ENCODE results near the gene FGF10. TPM values are rescaled to one million over a fixed set of nuclear protein-coding genes. Genes with fewer than 3 reads are reported as not detected.

FGF10 gene
- polyA plus RNA-seq, 3 donors from 2014 or later = not detected

DNA sequence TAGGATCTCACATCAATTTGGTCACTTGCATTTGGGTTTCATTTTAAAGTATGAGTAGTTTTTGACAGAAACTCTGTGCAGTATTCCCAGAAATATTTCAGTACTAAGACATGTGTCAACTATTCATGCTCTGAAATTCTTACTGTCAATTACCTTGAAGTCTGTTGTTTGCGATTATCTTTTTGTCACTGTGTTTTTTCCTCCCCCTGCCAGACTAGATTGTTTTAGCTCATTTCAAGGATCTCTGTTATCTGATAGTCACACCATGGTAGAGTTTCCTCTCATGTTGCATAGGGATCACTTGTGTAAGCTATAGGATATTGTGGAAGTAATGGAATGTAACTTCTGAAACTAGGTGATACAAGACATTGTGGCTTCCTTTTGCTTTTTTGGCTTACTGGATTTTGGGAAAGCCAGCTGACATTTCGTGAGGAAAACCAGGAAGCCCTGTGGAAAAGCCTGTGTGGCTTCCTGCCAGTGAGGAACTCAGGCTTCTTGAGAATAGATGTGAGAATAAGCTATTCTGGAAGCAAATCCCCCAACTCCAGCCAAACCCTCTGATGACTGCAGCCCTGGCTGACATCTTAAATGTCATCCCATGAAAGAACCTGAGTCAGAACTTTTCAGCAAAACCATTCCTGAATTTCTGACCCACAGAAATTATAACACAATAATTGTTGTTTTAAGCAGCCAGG lies 122.2 kb downstream of the FGF10 start:
- H3K27ac Mint-ChIP-seq = no peak overlapping the region
- no peak overlapping the region for H3K4me3 Mint-ChIP-seq
- H3K36me3 Mint-ChIP-seq = no peaks in the 10 kb centered on the region
- H3K4me1 Mint-ChIP-seq = no peaks in the 10 kb centered on the region
- no peak for DNase-seq
- peaks cover 0 to 44% (median 12%) of the 10 kb centered on the region in 6 donors for H3K9me3 Mint-ChIP-seq
- no peaks in the 10 kb centered on the region for H3K27me3 Mint-ChIP-seq (ENCODE audit: low read depth in 3 of 3)

DNA sequence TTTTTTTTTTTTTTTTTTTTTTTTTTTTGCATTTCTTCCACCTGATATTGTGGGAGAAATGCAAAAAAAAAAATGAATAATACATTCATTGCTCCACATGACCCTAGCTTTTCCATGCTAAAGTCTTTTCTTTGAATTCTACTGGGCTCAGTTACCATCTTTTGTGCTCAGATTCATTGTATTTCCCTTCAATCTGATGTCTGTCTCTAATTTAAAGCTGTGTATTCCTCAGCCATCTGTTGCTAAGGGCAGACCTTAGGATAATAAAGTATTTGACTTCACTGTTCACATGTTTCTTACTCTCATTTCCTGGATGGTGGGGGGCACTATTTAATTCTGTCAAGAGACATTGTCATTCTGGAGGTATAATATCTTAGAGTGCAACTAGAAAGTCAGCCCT lies 123.5 kb downstream of the FGF10 start:
- Mint-ChIP-seq H3K36me3 (no peaks in the 10 kb centered on the region), H3K9me3 (peaks cover 0 to 36% (median 11%) of the 10 kb centered on the region in 6 donors), H3K4me1 (no peaks in the 10 kb centered on the region), H3K27ac (no peak overlapping the region), H3K4me3 (no peak overlapping the region), H3K27me3 (ENCODE audit: low read depth in 3 of 3) (no peaks in the 10 kb centered on the region)
- DNase-seq = no peak

DNA sequence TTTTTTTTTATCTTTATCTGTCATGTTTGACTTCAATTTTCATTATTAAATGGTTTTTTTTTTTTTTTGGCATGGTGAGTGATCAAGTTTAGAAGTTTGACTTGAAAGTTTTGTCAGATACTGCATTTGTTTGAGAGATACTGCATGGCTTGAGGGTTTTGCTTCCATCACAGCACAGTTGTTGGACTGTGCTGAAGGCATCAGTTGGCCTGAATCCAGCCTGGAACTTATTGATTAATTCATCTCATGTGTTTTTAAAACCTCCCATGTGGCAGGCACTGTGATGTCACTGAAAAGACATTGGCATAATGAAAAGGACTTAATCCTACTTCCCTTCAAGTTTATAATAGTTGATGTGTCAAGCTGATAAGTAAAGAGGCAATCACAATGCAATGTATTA lies 128.4 kb downstream of the FGF10 start:
- no peaks in the 10 kb centered on the region for H3K4me1 Mint-ChIP-seq

DNA sequence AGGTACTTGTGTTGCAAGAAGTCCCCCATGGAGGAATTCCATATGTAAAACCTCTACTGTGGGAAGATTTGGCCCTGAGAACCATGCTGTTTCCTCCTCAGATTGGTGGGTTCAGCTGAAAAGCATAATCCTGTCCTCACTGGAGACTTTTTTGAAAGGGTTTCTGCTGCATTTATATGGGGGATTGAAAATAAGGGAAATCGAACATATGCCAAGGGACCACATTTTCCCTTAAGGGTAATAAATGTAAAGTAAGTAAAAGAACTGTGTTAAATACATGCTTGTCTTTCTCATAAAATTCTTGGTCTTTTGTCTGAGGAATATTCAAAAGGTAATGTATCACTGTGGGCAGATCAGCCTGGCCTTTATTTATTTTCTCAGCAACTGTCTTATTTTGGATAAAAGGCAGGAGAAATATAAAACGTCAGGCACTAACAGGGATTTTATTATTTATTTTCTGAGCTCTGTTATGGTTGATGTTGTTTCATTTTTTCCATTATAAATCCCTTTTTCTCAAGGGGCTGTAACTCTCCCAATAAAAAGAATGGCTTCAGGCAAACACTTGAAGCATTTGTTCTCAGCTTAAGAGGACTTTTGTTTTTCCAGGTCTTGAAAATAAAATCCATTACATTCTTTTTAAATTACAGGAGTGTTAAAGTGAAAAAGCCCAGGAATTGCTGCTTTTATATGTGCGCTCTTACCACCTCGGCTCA lies 131.4 kb downstream of the FGF10 start:
- no peak overlapping the region for H3K4me3 Mint-ChIP-seq
- no peaks in the 10 kb centered on the region for H3K27me3 Mint-ChIP-seq (ENCODE audit: low read depth in 3 of 3)
- peaks cover 8 to 26% (median 12%) of the 10 kb centered on the region in 6 donors for H3K9me3 Mint-ChIP-seq
- H3K36me3 Mint-ChIP-seq = peaks cover 0 to 5% (median 0%) of the 10 kb centered on the region in 3 donors
- H3K4me1 Mint-ChIP-seq = no peaks in the 10 kb centered on the region
- no peak for DNase-seq
- no peak overlapping the region for H3K27ac Mint-ChIP-seq

More for the DNA sequence above, 128.4 kb downstream of the FGF10 start:
- H3K27ac Mint-ChIP-seq = no peak overlapping the region
- H3K27me3 Mint-ChIP-seq (ENCODE audit: low read depth in 3 of 3) = no peaks in the 10 kb centered on the region
- DNase-seq = no peak
- no peaks in the 10 kb centered on the region for H3K36me3 Mint-ChIP-seq
- peaks cover 6 to 35% (median 17%) of the 10 kb centered on the region in 6 donors for H3K9me3 Mint-ChIP-seq
- no peak overlapping the region for H3K4me3 Mint-ChIP-seq

DNA sequence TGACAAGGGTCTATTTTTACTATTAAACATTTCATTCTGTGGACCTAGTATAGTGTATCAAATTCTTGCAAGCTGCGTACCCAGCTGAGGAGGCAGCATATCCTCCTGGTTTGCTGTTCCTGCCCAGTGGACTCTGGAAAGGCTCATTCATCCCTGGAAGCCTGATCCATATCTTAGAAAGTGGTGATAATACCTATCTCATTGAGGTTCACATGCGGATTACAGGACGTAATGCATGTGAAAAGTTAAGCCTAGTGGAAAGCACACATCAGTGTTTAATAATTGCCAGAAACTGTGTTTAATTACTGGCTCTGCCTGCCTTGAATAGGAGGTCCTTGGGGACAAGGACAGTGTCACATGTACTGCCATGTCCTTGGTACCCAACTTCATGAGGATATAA lies 132.0 kb downstream of the FGF10 start:
- no peaks in the 10 kb centered on the region for H3K4me1 Mint-ChIP-seq
- peaks cover 0 to 5% (median 0%) of the 10 kb centered on the region in 3 donors for H3K36me3 Mint-ChIP-seq
- H3K4me3 Mint-ChIP-seq = no peak overlapping the region
- no peak for DNase-seq
- H3K9me3 Mint-ChIP-seq = peaks cover 7 to 20% (median 12%) of the 10 kb centered on the region in 6 donors
- no peaks in the 10 kb centered on the region for H3K27me3 Mint-ChIP-seq (ENCODE audit: low read depth in 3 of 3)
- H3K27ac Mint-ChIP-seq = no peak overlapping the region
